BE2C (cell line): ENCODE results near the gene TGM6.

Experiments
- DNase-seq: peaks from one replicate; pipeline ENCODE4 v3.0.0-alpha.2; 2020
- H3K27me3 ChIP-seq: fragments of 250-450 bp; sonication (Bioruptor Pico); 2 replicates; pipeline ENCODE4 v1.5.1; 2020; ENCODE audit warnings: mild to moderate bottlenecking
- H3K36me3 ChIP-seq: fragments of 250-450 bp; sonication (Bioruptor Pico); 2 replicates; pipeline ENCODE4 v1.5.1; 2020; ENCODE audit warnings: mild to moderate bottlenecking
- H3K4me1 ChIP-seq: fragments of 250-450 bp; sonication (Bioruptor Pico); 2 replicates; pipeline ENCODE4 v1.5.1; 2020
- H3K4me3 ChIP-seq: 2 replicates; pipeline ENCODE4 v1.5.1; 2011; ENCODE audit warnings: low read depth, low read length
- H3K9me3 ChIP-seq: fragments of 250-450 bp; sonication (Bioruptor Pico); 2 replicates; pipeline ENCODE4 v1.5.1; 2020
- TF ChIP-seq, protein P1 (sequence below): IDR thresholded peaks from 2 replicates; pipeline ENCODE4 v1.5.1; 2012; ENCODE audit warnings: mild to moderate bottlenecking, low read depth, low read length

TGM6 gene

DNA sequence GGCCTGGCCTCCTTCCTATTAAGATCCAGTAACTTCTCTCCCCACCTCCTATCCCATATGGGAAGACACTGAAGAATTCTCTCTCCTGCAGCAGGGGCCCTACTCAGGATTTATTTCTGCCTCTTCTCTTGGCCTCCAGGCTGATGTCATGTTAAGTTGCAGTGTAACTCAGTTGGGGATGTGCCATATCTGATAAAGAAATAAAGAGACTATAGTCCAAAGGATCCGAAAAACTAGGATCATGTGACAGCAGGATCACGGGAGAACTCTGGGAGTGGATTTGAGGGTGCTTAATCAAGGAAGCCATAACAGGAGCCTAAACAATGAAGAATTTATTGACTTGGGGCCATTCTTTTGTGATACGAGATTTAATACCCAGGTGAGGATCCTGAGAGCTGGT is 38.5 kb upstream of the TGM6 start:
- no peak for DNase-seq
- no peak overlapping the region for H3K4me3 ChIP-seq
- no peaks in the 10 kb centered on the region for H3K4me1 ChIP-seq
- H3K27me3 ChIP-seq, result no peaks in the 10 kb centered on the region
- no peaks in the 10 kb centered on the region for H3K9me3 ChIP-seq
- TF ChIP-seq, protein P1, sequence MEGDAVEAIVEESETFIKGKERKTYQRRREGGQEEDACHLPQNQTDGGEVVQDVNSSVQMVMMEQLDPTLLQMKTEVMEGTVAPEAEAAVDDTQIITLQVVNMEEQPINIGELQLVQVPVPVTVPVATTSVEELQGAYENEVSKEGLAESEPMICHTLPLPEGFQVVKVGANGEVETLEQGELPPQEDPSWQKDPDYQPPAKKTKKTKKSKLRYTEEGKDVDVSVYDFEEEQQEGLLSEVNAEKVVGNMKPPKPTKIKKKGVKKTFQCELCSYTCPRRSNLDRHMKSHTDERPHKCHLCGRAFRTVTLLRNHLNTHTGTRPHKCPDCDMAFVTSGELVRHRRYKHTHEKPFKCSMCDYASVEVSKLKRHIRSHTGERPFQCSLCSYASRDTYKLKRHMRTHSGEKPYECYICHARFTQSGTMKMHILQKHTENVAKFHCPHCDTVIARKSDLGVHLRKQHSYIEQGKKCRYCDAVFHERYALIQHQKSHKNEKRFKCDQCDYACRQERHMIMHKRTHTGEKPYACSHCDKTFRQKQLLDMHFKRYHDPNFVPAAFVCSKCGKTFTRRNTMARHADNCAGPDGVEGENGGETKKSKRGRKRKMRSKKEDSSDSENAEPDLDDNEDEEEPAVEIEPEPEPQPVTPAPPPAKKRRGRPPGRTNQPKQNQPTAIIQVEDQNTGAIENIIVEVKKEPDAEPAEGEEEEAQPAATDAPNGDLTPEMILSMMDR, result no peak
- no peaks in the 10 kb centered on the region for H3K36me3 ChIP-seq

DNA sequence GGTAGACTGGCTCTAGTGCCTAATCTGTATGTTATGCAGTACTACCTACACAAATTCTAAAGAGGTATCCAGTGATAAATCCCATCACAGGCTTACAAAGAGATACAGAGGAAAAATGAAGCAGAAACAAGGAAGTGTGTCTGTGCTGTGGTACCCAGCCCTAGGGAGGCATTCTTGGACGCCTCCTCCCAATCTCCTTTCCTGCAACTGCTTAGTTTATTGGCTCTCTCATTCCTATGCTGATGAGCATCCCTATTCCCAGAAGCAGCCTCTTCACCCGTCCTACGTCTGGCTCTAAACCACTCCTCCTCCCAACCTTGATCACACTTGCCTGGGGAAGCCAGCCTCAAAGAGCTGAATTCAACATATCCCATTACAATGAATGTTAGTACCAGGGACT is 34.5 kb upstream of the TGM6 start:
- Histone ChIP-seq H3K4me3 (no peak overlapping the region), H3K9me3 (no peaks in the 10 kb centered on the region), H3K4me1 (peaks cover 8% of the 10 kb centered on the region), H3K36me3 (no peaks in the 10 kb centered on the region), H3K27me3 (no peaks in the 10 kb centered on the region)
- TF ChIP-seq, protein P1, result no peak
- DNase-seq, result no peak

DNA sequence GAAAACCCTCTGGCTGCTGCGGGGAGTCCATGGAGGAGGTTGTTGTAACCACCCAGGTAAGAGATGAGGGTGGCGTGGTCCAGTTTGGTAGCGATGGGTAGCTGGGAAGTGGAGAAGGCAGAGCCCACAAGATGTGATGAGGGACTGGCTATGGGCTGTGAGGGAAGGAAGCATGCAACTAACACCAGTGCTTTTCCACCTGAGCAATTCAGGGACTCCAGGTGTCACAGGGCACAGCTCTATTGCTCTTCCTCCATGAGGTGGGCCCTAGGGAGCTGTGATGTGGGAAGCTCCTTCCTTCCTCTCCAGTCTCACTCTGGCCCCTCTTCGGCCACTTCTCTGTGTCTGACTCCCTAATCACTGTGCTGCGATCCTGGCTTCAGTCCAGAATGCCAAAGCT is 32.4 kb upstream of the TGM6 start:
- H3K9me3 ChIP-seq, result no peaks in the 10 kb centered on the region
- peaks cover 8% of the 10 kb centered on the region for H3K4me1 ChIP-seq
- H3K4me3 ChIP-seq, result no peak overlapping the region
- DNase-seq, result no peak
- TF ChIP-seq, protein P1, result no peak
- no peaks in the 10 kb centered on the region for H3K36me3 ChIP-seq
- H3K27me3 ChIP-seq, result no peaks in the 10 kb centered on the region

GRCh38 chr20:2349801-2350200 is 30.9 kb upstream of the TGM6 start:
- Histone ChIP-seq H3K4me1 (peaks cover 8% of the 10 kb centered on the region), H3K27me3 (no peaks in the 10 kb centered on the region), H3K36me3 (no peaks in the 10 kb centered on the region), H3K4me3 (no peak overlapping the region), H3K9me3 (no peaks in the 10 kb centered on the region)
- TF ChIP-seq, protein P1, result no peak
- DNase-seq, result no peak

DNA sequence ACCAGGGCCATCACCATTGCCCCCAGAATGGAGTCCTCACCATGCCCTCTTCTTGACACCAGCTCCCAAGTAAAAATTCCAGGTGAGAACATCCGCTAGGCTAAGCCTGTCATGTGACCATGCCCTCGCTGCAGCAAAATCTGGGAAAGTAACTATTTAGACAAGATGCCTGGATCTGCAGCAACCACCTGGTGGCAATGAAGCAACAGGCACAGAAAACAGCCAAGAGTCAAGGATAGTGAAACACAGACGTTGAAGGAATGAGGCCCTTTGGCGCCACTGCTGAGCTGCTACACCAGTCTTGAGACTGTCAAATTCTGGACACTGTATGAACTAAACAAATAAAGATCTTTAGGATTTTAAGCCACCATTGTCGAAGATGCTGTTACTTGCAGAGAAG is 30.1 kb upstream of the TGM6 start:
- Histone ChIP-seq H3K4me1 (peaks cover 8% of the 10 kb centered on the region), H3K9me3 (no peaks in the 10 kb centered on the region), H3K4me3 (no peak overlapping the region), H3K36me3 (no peaks in the 10 kb centered on the region), H3K27me3 (no peaks in the 10 kb centered on the region)
- no peak for DNase-seq
- TF ChIP-seq, protein P1, result no peak

GRCh38 chr20:2353231-2353630 is 27.5 kb upstream of the TGM6 start:
- no peaks in the 10 kb centered on the region for H3K9me3 ChIP-seq
- TF ChIP-seq, protein P1, result no peak
- DNase-seq, result no peak
- H3K36me3 ChIP-seq, result no peaks in the 10 kb centered on the region
- no peaks in the 10 kb centered on the region for H3K27me3 ChIP-seq
- H3K4me3 ChIP-seq, result no peak overlapping the region
- peaks cover 8% of the 10 kb centered on the region for H3K4me1 ChIP-seq
